Measurements from ENCODE around the gene GRAMD2B. TPM values are rescaled to one million over a fixed set of nuclear protein-coding genes. Genes with fewer than 3 reads are reported as not detected.

The GRAMD2B gene
- total and polyA plus RNA-seq, 2 of the 8 experiments (the other 6 are each of a cell fraction or from before 2014, with no cell fraction given), result 6.4 to 9.4 TPM

DNA sequence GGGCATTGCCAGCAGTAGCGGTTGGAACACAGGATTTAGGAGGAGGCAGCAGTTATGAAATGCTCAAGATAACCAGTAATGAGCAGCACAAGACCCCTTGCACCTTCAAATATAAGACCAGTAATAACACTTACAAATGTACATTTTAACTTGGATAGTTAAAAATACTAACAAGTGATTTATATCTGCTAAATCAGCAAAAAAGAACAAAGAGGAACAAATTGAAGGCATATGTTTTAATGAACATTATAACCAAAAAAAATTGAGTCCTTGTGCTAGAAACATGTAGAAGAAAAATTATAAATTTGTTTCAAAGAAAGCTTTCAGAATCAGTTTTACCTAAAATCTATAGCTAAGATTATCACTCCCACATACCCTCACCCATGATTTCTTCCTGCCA lies 119.8 kb downstream of the GRAMD2B start:
- Histone ChIP-seq H4K20me1 (replicated peaks in 1 of 2; ENCODE audit: control insufficient read depth in 1 of 2, insufficient read depth in 2 of 2, low read length in 2 of 2) (peaks cover 0 to 1% of the 10 kb centered on the region in 2 experiments), H4K5ac (ENCODE audit: insufficient read length, low read depth, low read length) (no peak overlapping the region), H3K23ac (ENCODE audit: insufficient read length) (no peak overlapping the region), H3K4me2 (ENCODE audit: insufficient read depth in 1 of 2, low read depth in 2 of 2, low read length in 2 of 2) (no peak overlapping the region), H3K36me3 (ENCODE audit: control insufficient read depth in 2 of 4, insufficient read depth in 4 of 4, low read length in 3 of 4) (peaks cover 7 to 33% (median 18%) of the 10 kb centered on the region in 4 experiments; a peak in 7 of 8 replicates), H3K27me3 (replicated peaks in 1 of 4; ENCODE audit: control insufficient read depth in 3 of 4, extremely low read depth in 1 of 4, insufficient read depth in 3 of 4, low read length in 3 of 4) (no peaks in the 10 kb centered on the region), H2BK15ac (ENCODE audit: low read length) (no peak overlapping the region), H2AK5ac (ENCODE audit: low read depth, low read length) (no peak overlapping the region), H3K4ac (replicated peaks; ENCODE audit: insufficient read length, low read depth, low read length) (no peak overlapping the region), H3K23me2 (ENCODE audit: low read depth, low read length) (no peaks in the 10 kb centered on the region), H3K9me3 (ENCODE audit: insufficient read depth in 2 of 2, low read depth in 1 of 2, low read length in 1 of 2) (no peaks in the 10 kb centered on the region), H2BK120ac (replicated peaks; ENCODE audit: low read depth, low read length) (no peak overlapping the region), H3K9ac (replicated peaks in 1 of 4; ENCODE audit: extremely low read depth in 1 of 4, low read depth in 3 of 4, low read length in 3 of 4) (no peak overlapping the region), H3K14ac (ENCODE audit: insufficient read length) (no peak overlapping the region), H3K4me3 (ENCODE audit: extremely low read depth in 1 of 4, insufficient read depth in 2 of 4, low read depth in 3 of 4, low read length in 4 of 4) (no peak overlapping the region), H2AFZ (ENCODE audit: low read length) (no peak overlapping the region), H3K79me2 (ENCODE audit: control insufficient read depth in 1 of 2, insufficient read depth in 2 of 2, low read length in 2 of 2) (no peaks in the 10 kb centered on the region), H3K27ac (ENCODE audit: low read depth, low read length) (no peak overlapping the region), H2BK20ac (ENCODE audit: low read length) (no peak overlapping the region), H3K56ac (replicated peaks; ENCODE audit: insufficient read length, low read depth, low read length) (no peak overlapping the region), H3K4me1 (replicated peaks in 1 of 4; ENCODE audit: control insufficient read depth in 3 of 4, insufficient read depth in 4 of 4, low read length in 3 of 4) (peaks cover 0 to 2% (median under 1%) of the 10 kb centered on the region in 4 experiments; a peak in 3 of 7 replicates), H3K18ac (ENCODE audit: extremely low read depth, low read length) (no peak overlapping the region), H2BK12ac (ENCODE audit: low read depth, low read length) (no peak overlapping the region), H4K8ac (ENCODE audit: extremely low read depth, insufficient read depth, low read length) (no peak overlapping the region), H4K91ac (replicated peaks; ENCODE audit: insufficient read length, low read length) (no peak overlapping the region), H2BK5ac (ENCODE audit: low read depth, low read length) (no peak overlapping the region), H3K79me1 (ENCODE audit: low read depth, low read length) (no peaks in the 10 kb centered on the region)
- CTCF ChIA-PET (ENCODE audit: partially characterized antibody), result interaction anchor here (0.5 to 7.2 kb wide), 17 partner anchors 8 to 312 kb away, joined by 3 to 125 read pairs (median 4); partner anchors contain the start of genes ALDH7A1 and PHAX
- TF ChIP-seq MAFK (IDR thresholded peaks at IDR 0.05; ENCODE audit: low read depth, low read length) (0 out of 2 replicates have a peak, but pooled peaks have one; percentile 39), POLR2A (IDR thresholded peaks at IDR 0.05; ENCODE audit: control extremely low read depth in 1 of 2, low read depth in 2 of 2, low read length in 2 of 2) (no peak)
- no peak for FAIRE-seq
- WGBS, 2 experiments (ENCODE audit: extremely low coverage in 1 of 2, insufficient coverage in 1 of 2, insufficient read length in 1 of 2, insufficient replicate concordance in 2 of 2, low coverage in 1 of 2, low lambda C conversion rate in 2 of 2, missing lambda C conversion rate in 1 of 2), result 100% methylated on average over 1 of the region's 1 CpG; no CpG with 5 or more reads in 1 of the 2 experiments
- POLR2A ChIA-PET (ENCODE audit: partially characterized antibody), result interaction anchor here (0.5 to 1.4 kb wide), 4 partner anchors 21 to 71 kb away, joined by 3 read pairs; no protein-coding TSS in a partner anchor
- no peak for DNase-seq (ENCODE audit: low read depth in 1 of 2, low spot score in 2 of 2)

All from H1 (cell line).